NB4 (cell line): ENCODE results near the gene PRSS36.
"Not testable (repeated sequence)": the region's sequence is repeated elsewhere in the genome, so short reads cannot be mapped to it uniquely, and the experiment has no call there.

ENCODE experiments used
- DNase-seq: peaks from one replicate; pipeline ENCODE4 v3.0.0; 2010; ENCODE audit warnings: low read depth
- H3K4me3 ChIP-seq: one replicate; pipeline ENCODE4 v1.5.1; 2011; ENCODE audit warnings: mild to moderate bottlenecking, low read depth, low read length, moderate library complexity
- MYC ChIP-seq: IDR thresholded peaks from 2 replicates; pipeline ENCODE4 v1.6.1; 2011; ENCODE audit warnings: low read depth, low read length
- POLR2A ChIP-seq: IDR thresholded peaks from 2 replicates; pipeline ENCODE4 v1.6.1; 2011; ENCODE audit warnings: mild to moderate bottlenecking; ENCODE audit not compliant: insufficient read length; ENCODE audit errors: extremely low read depth
- TF ChIP-seq, protein P1 (sequence below): IDR thresholded peaks from 2 replicates; pipeline ENCODE4 v1.6.1; 2011; ENCODE audit warnings: low read depth, low read length
- TF ChIP-seq, protein P2 (sequence below): IDR thresholded peaks from one replicate; pipeline ENCODE4 v1.5.1; 2012; ENCODE audit warnings: low read depth, low read length

Gene PRSS36

GRCh38 chr16:31138621-31139578, 11.0 kb downstream of the PRSS36 start:
- H3K4me3 ChIP-seq, result no peak overlapping the region
- no peak for TF ChIP-seq MYC
- TF ChIP-seq, protein P1, sequence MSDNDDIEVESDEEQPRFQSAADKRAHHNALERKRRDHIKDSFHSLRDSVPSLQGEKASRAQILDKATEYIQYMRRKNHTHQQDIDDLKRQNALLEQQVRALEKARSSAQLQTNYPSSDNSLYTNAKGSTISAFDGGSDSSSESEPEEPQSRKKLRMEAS, result no peak
- no peak for TF ChIP-seq POLR2A
- TF ChIP-seq, protein P2, sequence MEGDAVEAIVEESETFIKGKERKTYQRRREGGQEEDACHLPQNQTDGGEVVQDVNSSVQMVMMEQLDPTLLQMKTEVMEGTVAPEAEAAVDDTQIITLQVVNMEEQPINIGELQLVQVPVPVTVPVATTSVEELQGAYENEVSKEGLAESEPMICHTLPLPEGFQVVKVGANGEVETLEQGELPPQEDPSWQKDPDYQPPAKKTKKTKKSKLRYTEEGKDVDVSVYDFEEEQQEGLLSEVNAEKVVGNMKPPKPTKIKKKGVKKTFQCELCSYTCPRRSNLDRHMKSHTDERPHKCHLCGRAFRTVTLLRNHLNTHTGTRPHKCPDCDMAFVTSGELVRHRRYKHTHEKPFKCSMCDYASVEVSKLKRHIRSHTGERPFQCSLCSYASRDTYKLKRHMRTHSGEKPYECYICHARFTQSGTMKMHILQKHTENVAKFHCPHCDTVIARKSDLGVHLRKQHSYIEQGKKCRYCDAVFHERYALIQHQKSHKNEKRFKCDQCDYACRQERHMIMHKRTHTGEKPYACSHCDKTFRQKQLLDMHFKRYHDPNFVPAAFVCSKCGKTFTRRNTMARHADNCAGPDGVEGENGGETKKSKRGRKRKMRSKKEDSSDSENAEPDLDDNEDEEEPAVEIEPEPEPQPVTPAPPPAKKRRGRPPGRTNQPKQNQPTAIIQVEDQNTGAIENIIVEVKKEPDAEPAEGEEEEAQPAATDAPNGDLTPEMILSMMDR, result no peak
- DNase-seq, result no peak

GRCh38 chr16:31136822-31137499, 12.9 kb downstream of the PRSS36 start:
- not testable (repeated sequence) for DNase-seq, H3K4me3 ChIP-seq

- no peak overlapping the region for H3K4me3 ChIP-seq
- TF ChIP-seq, protein P1, result no peak
- TF ChIP-seq POLR2A, result no peak
- TF ChIP-seq, protein P2, result no peak
- no peak for TF ChIP-seq MYC
- DNase-seq, result no peak
These were observed 13.6 kb downstream of the PRSS36 start for GRCh38 chr16:31136287-31136662.

DNA sequence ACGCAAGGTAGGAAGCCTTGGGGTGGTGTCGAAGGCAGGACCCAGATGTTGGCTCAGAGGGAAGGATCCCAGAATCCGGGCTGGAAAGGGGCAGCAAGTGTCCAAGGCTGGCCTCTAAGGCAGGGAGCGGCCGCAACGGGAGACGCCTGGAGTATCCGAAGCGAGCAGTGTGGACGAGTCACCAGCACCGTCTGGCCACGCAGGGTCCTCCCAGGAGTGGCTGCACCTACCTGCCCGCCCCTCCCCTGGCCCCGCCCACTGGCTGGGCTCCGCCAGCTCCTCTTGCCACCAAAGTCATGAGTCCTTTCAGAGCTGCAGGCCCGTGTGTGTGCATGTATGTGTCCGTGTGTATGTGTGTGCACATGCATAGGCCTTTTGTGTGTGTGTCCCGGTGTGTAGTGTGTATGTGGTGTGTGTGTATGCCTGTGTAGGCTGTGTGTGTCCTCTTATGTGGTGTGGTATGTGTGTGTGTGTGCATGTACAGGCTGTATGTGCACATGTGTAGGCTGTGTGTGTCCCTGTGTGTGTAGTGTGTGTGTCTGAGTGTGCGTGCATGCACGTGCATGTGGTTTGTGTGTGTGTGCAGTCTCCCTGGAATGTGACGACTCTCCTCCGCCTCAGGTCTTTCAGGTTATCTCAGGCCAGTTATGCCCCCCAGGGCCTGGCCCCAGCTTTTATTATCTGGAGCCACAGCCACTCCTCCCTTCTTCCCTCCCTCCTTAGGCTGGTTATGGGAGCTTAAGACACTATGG, 14.2 kb downstream of the PRSS36 start, which contains the start of gene PRSS8:
PRSS8 (minus strand) TSS at position 193 of the 752 bp plus-strand sequence. CDS start 229 bp downstream, outside the sequence.
- TF ChIP-seq, protein P2, result no peak
- TF ChIP-seq POLR2A (no peak), MYC (no peak)
- TF ChIP-seq, protein P1, result no peak
- DNase-seq, result no peak
- no peak within 1 kb of the TSS for H3K4me3 ChIP-seq

- no peak overlapping the region for H3K4me3 ChIP-seq
- DNase-seq, result peak; percentile 49
- TF ChIP-seq MYC, result no peak
- TF ChIP-seq, protein P1, result no peak
- no peak for TF ChIP-seq POLR2A
- TF ChIP-seq, protein P2, result no peak
These were observed 15.0 kb downstream of the PRSS36 start for GRCh38 chr16:31134625-31135534.
